Left renal cortex interstitium (tissue), 4 donors: ENCODE measurements around the gene SHPK. TPM values are rescaled to one million over a fixed set of nuclear protein-coding genes. Genes with fewer than 3 reads are reported as not detected.
"Not testable (repeated sequence)": the region's sequence is repeated elsewhere in the genome, so short reads cannot be mapped to it uniquely, and the experiment has no call there.

Source experiments
- DNase-seq, 4 donors: peaks; one replicate each; pipeline ENCODE4 v3.0.0-alpha.2; 2013; ENCODE audit warnings: low read depth in 4 of 4, low spot score in 2 of 4, missing footprints in 1 of 4
- polyA plus RNA-seq, 4 donors: library from polyadenylated mRNA; unstranded; fragments of 120-200 nt; gene quantifications; one replicate each; pipeline ENCODE4 v1.2.1, GENCODE V29; 2013; ENCODE audit not compliant: insufficient read length in 4 of 4

The SHPK gene
- polyA plus RNA-seq, 4 donors: 12.6 to 19.1 (median 18.2) TPM

DNA sequence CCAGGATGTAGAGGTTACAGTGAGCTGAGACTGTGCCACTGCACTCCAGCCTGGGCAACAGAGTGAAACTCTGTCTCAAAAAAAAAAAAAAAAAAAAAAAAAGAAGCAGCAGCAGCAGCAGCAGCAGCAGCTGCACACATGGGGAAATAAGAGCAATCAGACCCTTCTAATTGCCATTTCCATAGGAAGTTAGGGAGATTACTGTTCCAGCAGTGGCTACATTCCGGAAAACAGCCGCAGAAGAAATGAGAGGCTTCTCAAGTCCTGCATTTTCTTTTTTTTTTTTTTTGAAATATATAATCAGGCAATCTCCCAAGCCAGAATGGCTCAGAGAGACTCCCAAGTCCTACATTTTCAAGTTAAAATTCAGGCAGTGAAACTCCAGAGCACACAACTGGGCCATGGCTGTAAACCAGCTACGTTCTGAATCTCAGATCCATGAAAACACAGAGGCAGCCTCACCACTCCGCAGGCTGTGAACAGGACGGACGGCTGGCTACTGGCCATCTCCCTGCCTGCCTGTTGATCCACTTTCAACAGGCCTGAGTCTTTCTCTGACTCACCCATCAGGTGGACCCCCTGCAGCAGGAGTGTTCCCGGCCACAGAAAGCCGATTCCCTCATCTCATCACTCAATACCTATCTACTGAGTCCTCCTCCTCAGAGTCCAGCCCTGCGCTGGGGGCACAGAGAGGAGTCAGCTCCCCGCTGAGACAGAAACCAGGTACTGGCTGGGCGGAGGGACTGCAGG, 41.8 kb downstream of the SHPK start:
- DNase-seq: no peak

DNA sequence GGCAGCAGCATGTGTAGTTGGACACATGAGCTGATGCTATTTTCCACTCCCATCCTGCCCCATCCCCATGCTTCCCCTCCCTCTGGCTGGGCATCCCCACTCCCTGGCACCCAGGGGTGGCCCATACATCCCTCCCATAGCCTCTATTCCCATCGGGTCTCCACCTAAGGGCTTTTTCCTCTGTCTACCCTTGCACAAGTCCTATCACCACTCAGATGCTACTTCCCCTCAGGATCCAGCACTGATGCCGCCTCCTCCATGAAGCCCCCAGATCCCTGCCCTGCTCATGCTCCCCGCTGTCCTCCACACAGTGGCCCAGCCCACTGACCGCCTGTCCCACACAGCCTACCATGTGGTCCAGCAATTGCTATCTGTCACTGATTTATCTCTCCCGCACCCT, 42.7 kb downstream of the SHPK start:
- DNase-seq: no peak

DNA sequence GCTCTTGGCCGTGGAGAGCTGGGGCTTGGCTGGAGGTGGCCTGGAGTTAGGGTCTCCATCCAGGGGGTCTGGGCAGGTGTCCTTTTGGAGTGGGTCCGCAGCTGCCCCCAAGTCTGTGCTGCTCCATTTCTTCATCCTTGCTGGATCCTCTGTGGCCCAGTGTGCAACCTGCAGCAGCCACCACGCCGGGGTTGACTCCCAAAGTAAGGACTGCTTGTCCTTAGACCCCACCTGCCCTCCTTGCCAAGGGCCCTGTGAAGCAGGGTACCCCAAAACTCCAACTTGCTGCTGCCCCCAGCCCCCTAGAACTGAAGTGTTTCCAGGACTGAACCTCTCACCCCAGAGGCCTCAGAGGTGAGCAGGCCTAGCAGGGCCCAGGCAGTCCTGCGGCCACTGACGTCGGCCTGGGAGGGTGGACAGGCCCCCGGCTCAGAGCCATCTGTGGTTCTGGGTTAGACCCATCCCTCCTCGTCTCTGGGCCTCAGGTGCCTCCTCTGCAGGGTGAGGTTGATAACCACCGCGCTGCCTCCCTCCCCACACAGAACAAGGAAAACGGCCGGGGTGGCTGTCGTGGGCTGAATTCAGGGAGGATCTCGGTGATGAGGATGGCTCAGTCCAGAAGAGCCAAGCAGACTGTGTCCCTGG, 43.7 kb downstream of the SHPK start:
- no peak for DNase-seq

DNA sequence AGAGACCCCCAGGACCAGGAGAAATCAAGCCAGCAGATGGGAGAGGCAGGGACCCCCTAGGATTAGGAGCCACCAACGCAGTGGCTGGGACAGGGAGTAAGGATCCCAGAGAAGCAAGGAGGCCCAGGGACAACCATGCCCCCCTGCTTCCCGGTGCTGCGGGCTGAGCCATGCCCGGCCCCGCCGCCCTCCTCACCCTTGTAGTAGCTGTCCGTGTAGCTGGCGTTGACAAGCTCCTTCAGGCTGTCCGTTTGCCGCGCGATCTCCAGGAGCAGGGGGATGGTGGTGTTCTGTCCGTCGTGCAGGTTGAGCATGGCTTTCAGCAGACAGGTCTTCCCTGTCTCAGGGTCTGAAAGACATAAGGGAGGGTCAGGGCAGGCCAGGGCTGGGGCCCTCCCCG, 45.3 kb downstream of the SHPK start:
- no peak for DNase-seq

DNA sequence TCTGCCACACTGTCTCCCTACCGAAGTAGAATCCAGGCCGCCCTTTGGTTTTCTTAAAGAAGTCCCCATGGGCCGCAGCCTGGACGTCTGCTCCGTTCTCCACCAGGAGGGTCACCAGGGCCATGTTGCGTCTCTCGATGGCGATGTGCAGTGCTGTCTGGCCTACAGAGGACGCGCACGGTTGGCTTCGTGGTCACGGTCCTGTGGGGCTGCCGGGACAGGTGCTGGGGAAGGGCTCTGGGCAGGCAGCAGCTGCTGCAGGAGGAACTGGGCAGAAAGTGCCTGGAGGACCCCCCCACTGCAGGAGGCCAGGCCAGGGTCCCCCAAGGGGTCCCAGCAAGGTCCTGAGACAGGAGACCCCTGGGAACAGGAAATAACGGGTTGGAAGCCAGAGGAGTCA, 45.8 kb downstream of the SHPK start:
- no peak for DNase-seq

DNA sequence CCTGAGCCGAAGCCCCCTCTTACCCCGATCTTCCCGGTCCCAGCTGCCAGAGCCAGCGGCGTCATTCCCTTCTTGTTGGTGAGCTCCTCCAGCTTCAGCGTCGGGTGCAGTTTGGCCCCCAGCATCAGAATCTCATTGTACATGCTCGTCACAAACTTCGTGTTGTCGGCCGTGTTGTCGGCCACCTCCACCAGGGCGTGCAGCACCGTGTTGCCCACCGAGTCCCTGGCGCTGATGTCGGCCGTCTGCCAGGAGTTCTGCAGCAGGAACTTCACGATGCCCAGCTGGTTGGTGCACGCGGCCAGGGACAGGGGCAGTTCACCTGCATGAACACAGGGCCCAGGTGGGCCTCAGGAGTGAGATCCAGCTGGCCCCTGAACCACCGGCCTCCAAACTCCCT, 46.3 kb downstream of the SHPK start:
- no peak for DNase-seq

DNA sequence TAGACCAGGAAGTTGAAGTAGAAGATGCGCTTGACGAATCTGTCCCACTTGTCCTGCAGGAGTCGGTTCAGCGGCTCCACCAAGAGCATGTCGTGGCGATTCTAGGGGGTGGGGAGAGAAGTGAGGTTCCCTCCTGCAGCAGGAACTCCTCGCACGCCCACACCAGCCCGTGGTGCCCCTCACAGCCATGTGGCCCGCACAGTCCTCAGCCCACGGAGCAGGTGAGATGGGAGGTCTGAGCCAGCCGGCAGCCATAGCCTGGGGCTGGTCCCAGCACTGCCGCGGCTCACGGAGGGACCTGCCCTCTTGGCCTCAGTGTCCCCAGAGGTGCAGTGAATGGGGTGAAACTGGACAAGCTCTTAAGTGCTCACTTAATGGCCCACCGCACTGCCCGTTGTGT, 50.2 kb downstream of the SHPK start:
- DNase-seq: no peak

DNA sequence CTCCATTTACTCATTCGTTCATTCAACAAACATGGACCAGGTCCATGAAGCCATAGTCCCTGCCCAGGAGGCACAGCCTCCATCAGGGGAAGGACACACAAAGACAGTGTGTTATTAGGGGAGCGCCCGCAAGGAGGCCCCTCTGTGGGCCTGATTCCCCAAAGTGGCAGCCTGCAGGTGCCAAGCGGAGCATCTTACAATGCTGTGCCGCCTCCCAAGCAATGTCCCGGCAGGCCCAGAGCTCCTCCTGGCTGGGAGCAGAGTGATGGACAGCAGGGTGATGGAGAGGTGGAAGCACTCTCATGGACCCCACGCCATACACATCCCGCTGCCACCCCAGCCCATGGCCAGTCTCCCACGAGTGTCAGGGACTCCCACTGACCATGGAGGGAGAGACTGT, 52.6 kb downstream of the SHPK start:
- DNase-seq: no peak

DNA sequence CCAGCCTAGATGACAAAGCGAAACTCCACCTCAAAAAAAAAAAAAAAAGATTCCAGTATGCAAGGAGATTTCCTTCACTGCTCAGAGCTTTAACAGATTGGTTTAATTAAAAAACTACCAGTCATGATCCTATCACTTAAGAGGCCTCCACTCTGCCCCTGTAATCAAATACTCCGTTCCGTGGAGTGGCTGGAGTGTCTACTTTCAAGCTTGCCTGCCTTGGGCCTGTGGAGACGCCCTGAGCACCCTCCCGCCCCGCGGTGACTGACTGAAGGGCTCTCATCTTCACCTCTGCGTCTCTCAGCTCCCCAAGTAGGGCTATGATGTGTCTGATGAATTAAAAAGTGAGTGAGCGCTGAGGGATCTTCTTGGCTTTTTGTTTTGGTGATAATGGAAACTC, 53.1 kb downstream of the SHPK start:
- DNase-seq: no peak

DNA sequence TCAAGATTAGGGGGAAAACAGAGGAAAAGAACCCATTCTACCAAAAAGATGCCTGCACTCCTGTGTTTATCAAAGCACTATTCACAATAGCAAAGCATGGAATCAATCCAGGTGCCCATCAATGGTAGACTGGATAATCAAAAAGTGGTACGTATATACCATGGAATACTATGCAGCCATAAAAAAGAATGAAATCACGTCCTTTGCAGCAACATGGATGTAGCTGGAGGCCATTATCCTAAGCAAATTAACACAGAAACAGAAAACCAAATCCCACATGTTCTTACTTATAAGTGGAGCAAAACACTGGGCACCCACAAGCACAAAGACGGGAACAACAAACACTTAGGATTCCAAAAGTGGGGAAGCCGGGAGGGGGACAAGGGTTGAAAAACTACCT, 57.4 kb downstream of the SHPK start:
- not testable (repeated sequence) for DNase-seq

DNA sequence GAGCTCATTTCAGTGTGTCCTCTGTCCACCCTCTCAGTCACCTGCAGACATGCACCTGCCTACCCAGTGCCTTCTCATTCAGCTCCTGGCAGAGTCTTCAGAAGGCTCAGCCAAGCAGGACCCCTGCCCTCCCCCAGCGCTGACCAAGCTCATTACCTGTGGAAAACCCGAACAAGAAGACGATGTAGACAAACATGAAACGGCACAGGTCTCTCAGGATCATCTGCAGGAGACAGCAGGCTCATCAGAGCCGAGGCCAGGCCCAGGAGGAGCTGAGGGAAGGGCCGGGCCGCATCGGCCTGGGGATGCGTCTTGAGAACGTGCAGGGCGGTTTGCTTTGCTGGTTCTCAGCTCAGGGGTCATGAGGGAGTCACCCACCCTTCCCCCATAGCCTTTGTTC, 59.1 kb downstream of the SHPK start:
- no peak for DNase-seq

DNA sequence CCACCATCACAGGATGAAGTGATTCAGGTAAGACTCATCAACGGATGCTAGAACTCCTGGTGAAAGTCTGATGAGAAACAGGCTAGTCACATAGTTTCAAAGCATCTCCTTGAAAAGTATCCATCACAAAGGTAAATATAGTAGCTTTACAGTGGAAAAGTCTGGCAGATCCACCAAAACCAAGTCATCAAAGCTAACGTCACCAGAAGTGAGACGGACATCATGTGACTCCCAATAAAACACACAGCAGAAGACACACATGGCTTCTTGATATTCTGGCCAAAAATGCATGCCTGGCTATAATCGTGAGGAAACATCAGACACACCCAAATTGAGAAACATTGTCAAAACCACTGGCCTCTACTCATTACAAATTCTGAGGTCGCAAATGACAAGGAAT, 60.5 kb downstream of the SHPK start:
- DNase-seq: no peak

DNA sequence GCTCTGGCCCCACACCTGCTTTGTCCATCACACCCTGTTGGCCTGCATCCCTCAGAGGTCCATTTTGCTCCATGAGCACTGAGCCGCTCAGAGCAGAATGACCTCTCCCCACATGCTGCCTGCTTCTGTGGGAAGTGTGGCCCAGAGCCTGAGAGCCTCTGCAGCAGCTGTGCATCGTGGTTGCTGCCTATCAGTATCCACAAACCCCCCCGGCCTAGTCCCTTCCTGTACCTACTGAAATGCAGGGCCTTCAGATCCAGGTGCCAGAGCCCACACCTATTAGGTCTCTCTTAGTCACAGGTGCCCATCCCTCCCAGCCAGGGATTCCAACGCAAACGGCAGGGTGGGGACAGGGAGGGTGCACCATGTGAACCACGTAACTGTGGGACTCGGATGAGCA, 61.8 kb downstream of the SHPK start:
- DNase-seq: no peak

DNA sequence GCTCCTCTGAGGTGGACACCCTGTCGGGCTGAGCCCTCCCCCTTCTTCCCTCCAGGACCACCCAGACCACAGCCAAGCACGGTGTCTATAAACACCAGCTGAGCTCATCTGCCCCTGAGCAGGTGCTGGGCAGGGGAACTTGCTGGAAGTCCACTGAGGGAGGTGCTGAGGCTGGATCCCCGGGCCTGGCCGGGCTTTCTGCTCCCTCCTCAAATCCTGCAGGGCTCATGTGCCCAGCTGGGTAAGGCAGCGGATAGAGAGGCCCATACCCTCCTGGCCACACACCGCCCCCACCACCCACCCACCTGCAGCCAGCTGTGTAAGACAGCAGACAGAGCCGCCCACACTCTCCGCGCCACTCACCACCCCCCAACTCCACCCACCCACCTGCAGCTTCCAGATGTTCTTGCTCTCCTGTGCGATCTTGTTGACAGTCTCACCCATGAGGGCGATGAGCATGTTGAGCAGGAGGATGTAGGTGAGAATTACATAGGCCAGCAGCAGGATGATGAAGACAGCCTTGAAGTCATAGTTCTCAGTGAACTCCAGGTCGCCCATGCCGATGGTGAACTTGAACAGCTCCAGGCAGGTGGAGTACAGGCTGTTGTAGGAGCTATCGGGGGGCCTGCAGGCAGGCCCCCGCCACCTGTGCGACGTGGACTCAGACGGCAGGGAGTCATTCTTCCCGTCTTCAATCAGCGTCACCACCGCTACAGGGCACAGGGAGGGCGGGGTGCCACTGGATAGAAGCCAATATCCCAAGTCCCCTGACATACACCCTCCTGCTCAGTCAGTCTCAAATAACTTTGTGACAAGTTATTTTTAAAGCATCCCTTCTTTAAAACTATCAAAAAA, 62.6 kb downstream of the SHPK start:
- no peak for DNase-seq

DNA sequence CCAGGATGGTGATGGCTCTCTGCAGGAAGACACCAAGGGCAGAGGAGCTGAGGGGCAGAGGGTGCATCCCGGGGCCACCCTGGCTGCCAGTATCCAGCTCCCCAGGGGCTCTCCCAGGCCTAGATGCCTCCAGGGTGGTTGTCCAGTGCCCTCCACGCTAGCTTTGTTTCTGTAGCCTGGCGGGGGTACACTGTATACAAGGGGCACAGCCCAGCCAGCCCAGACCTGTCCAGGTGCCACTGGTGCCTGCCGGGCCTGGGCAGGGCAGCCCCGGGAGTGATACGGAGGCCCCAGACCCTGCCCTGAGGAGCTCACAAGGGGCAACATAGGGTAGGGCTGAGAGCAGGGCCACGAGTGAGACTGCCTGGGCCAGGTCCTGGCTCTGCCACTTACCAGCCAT, 63.8 kb downstream of the SHPK start:
- DNase-seq: no peak

DNA sequence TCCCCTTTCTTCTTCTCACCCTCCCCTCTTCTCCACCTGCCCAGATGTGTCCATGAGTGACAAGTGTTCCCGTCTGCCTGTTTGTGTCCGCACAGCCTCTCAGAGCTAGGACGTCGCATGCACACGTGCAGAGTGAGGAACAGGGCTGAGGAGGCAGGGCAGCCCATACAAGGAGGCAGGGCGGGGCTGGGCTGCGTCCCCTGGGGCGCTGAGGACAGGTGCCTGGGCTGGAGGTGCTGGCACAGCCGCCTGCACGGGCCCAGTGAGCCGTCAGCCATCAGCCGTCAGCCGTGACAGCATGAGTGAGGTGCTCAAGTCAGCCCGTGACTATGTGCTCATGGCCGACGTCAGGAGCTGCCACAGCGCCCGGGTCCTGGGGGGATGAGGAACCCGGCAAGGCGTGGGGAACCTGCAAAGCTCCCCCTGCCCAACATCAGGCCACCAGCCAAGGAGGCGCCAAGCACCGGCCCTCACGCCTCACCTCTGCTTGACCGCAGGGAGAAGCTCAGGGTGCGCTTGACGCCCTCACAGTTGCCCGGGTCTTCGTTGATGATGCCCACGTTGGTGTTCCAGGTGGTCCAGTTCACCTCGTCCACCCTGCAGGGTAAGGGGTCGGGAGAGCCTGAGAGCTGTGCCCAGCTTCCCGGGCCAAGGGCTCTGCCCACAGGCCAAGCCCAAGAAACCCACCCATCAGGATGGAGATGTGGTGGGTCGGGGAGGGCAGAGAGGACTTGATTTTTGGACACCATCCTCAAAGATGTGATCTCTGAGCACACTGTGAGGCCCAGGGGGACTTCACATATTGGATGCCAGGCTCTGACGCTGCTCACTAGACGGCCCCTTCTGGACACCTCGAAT, 64.8 kb downstream of the SHPK start:
- no peak for DNase-seq

DNA sequence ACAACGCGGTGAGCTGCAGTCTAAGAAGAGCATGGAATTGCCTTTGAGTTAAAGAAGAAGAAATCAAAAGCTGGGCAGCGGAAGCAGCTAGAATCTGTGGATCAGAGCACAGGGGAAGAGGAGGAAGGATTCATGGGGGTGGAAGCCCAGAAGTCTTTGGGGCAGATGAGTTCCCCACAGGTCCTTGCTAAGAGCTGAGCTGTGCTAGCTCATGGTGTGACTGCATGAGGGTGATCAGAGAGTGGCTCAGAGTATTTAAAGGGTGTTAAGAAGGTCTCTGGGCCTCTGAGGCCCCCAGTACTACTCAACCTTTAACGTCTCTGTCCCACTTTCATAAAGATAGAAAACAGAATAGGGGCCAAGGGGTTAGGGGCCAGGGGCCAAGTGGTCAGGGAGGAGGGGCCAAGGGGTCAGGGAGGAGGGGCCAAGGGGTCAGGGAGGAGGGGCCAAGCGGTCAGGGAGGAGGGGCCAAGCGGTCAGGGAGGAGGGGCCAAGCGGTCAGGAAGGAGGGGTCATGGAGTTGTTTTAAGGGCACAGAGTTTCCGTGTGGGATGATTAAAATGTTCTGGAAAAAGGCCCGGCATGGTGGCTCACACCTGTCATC, 66.4 kb downstream of the SHPK start:
- DNase-seq: no peak

DNA sequence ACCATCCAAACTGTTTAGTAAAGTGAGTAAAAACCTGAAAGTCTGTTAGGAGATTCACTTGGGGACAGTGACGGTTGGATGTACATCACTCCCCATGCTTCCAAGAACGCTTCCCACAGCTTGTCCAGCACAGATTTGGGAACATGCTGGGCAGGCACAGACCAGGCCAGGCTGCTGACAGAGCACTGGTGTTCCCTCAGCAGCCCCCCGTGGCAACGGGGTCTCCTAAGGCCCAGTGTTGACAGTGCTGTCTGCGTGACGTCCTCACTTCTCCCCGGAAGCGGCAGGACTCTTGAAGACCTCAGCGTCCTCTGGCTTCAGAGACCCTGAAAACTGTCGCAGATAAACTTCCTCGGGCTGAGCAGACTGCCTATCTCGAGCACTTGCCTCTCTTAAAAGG, 69.5 kb downstream of the SHPK start:
- DNase-seq: no peak

DNA sequence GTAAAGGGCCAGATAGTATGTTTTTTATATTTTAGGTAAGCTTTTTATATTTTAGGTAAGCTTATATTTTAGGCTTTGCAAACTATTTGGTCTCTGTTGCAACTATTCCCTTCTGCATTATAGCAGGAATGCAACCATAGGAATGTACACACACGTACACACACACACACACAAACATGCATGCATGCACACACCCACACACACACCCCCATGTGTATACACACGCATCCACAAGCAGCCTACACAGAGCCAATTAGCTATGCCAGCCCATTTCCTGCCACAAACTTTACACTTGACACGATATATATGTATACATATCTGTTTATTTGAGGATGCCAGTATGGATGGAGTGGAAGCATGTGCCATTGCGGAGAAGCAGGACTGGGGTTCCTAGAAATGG, 70.9 kb downstream of the SHPK start:
- no peak for DNase-seq

DNA sequence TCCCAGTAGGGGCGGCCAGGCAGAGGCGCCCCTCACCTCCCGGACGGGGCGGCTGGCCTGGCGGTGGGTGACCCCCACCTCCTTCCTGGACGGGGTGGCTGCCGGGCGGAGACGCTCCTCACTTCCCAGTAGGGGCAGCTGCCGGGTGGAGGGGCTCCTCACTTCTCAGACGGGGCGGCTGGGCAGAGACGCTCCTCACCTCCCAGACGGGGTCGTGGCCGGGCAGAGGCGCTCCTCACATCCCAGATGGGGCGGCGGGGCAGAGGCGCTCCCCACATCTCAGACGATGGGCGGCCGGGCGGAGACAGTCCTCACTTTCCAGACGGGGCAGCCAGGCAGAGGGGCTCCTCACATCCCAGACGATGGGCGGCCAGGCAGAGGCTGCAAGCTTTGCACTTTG, 71.8 kb downstream of the SHPK start:
- not testable (repeated sequence) for DNase-seq
